Measurements from ENCODE around the gene GNG7. TPM values are rescaled to one million over a fixed set of nuclear protein-coding genes. Genes with fewer than 3 reads are reported as not detected.

GNG7 gene
- polyA plus RNA-seq, 1 of the 3 experiments (the other 2 are of a cell fraction): 2.2 TPM

- H3K79me2 ChIP-seq (ENCODE audit: insufficient read depth): peaks cover 13% of the 10 kb centered on the region; the same call in 1 of the 2 replicates
Measured at GRCh38 chr19:2538096-2538757, 164.3 kb downstream of the GNG7 start.

More at GRCh38 chr19:2538096-2538757, 164.3 kb downstream of the GNG7 start:
- H3K4me2 ChIP-seq: no peak overlapping the region
- H3K4me1 ChIP-seq (ENCODE audit: control insufficient read depth in 1 of 2, insufficient read depth in 2 of 2, low read depth in 1 of 2, low read length in 1 of 2): peaks cover 5 to 30% of the 10 kb centered on the region in 2 experiments; a peak in 3 of 4 replicates
- TF ChIP-seq, protein P1, sequence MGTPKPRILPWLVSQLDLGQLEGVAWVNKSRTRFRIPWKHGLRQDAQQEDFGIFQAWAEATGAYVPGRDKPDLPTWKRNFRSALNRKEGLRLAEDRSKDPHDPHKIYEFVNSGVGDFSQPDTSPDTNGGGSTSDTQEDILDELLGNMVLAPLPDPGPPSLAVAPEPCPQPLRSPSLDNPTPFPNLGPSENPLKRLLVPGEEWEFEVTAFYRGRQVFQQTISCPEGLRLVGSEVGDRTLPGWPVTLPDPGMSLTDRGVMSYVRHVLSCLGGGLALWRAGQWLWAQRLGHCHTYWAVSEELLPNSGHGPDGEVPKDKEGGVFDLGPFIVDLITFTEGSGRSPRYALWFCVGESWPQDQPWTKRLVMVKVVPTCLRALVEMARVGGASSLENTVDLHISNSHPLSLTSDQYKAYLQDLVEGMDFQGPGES (IDR thresholded peaks at IDR 0.05; ENCODE audit: low read depth, low read length): no peak
- TF ChIP-seq TEAD4 (IDR thresholded peaks at IDR 0.05; ENCODE audit: borderline replicate concordance, insufficient read depth) (no peak), MEF2A (IDR thresholded peaks at IDR 0.05; ENCODE audit: borderline replicate concordance, low read depth) (no peak), USF1 (IDR thresholded peaks at IDR 0.05; ENCODE audit: borderline replicate concordance, low read depth) (no peak), SMC3 (IDR thresholded peaks at IDR 0.05; ENCODE audit: low read depth, low read length) (no peak), TAF1 (IDR thresholded peaks at IDR 0.05; ENCODE audit: borderline replicate concordance, low read depth, low read length) (no peak), EP300 (IDR thresholded peaks at IDR 0.05; ENCODE audit: borderline replicate concordance in 1 of 2, low read depth in 1 of 2, low read length in 1 of 2) (no peak), ZBTB33 (IDR thresholded peaks at IDR 0.05; ENCODE audit: borderline replicate concordance, low read depth) (no peak), EZH2phosphoT487 (IDR thresholded peaks at IDR 0.05; ENCODE audit: borderline replicate concordance, low read depth) (no peak), MAX (IDR thresholded peaks at IDR 0.05; ENCODE audit: low read depth) (no peak), RCOR1 (IDR thresholded peaks at IDR 0.05; ENCODE audit: low read length) (no peak), RXRA (IDR thresholded peaks at IDR 0.05; ENCODE audit: borderline replicate concordance, low read depth) (no peak)
- TF ChIP-seq, protein P2, sequence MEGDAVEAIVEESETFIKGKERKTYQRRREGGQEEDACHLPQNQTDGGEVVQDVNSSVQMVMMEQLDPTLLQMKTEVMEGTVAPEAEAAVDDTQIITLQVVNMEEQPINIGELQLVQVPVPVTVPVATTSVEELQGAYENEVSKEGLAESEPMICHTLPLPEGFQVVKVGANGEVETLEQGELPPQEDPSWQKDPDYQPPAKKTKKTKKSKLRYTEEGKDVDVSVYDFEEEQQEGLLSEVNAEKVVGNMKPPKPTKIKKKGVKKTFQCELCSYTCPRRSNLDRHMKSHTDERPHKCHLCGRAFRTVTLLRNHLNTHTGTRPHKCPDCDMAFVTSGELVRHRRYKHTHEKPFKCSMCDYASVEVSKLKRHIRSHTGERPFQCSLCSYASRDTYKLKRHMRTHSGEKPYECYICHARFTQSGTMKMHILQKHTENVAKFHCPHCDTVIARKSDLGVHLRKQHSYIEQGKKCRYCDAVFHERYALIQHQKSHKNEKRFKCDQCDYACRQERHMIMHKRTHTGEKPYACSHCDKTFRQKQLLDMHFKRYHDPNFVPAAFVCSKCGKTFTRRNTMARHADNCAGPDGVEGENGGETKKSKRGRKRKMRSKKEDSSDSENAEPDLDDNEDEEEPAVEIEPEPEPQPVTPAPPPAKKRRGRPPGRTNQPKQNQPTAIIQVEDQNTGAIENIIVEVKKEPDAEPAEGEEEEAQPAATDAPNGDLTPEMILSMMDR (IDR thresholded peaks at IDR 0.05): no peak
- TF ChIP-seq, protein P3, sequence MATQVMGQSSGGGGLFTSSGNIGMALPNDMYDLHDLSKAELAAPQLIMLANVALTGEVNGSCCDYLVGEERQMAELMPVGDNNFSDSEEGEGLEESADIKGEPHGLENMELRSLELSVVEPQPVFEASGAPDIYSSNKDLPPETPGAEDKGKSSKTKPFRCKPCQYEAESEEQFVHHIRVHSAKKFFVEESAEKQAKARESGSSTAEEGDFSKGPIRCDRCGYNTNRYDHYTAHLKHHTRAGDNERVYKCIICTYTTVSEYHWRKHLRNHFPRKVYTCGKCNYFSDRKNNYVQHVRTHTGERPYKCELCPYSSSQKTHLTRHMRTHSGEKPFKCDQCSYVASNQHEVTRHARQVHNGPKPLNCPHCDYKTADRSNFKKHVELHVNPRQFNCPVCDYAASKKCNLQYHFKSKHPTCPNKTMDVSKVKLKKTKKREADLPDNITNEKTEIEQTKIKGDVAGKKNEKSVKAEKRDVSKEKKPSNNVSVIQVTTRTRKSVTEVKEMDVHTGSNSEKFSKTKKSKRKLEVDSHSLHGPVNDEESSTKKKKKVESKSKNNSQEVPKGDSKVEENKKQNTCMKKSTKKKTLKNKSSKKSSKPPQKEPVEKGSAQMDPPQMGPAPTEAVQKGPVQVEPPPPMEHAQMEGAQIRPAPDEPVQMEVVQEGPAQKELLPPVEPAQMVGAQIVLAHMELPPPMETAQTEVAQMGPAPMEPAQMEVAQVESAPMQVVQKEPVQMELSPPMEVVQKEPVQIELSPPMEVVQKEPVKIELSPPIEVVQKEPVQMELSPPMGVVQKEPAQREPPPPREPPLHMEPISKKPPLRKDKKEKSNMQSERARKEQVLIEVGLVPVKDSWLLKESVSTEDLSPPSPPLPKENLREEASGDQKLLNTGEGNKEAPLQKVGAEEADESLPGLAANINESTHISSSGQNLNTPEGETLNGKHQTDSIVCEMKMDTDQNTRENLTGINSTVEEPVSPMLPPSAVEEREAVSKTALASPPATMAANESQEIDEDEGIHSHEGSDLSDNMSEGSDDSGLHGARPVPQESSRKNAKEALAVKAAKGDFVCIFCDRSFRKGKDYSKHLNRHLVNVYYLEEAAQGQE (IDR thresholded peaks at IDR 0.05; ENCODE audit: low read depth, low read length): no peak
- H3K9me3 ChIP-seq: 0 out of 2 replicates have a peak, but pooled peaks cover 9% of the 10 kb centered on the region
- no peaks in the 10 kb centered on the region for H4K20me1 ChIP-seq (ENCODE audit: insufficient read depth)
- no peaks in the 10 kb centered on the region for H3K9me2 ChIP-seq
- H3K27ac ChIP-seq (ENCODE audit: low read depth in 2 of 2, low read length in 1 of 2): no peak overlapping the region
- H3F3A ChIP-seq (replicated peaks; ENCODE audit: insufficient read depth): peaks cover 33% of the 10 kb centered on the region
- 88% methylated on average over 10 of the region's 10 CpGs for WGBS (ENCODE audit: low lambda C conversion rate)
- H3K27me3 ChIP-seq (ENCODE audit: insufficient read depth): no peaks in the 10 kb centered on the region
- POLR2A ChIA-PET: no interaction called here
- H3K4me3 ChIP-seq (ENCODE audit: low read depth in 2 of 2, low read length in 1 of 2): no peak overlapping the region
- no peak for DNase-seq
- no peak overlapping the region for H2AFZ ChIP-seq (ENCODE audit: low read depth)
- H3K9ac ChIP-seq: no peak overlapping the region
- CTCF ChIA-PET: interaction anchor here (0.9 to 1.2 kb wide), 3 partner anchors 15 to 42 kb away, joined by 3 read pairs; no protein-coding TSS in a partner anchor
- H3K36me3 ChIP-seq (replicated peaks in 1 of 2; ENCODE audit: control insufficient read depth in 1 of 2, insufficient read depth in 2 of 2, low read length in 1 of 2): no peaks in the 10 kb centered on the region
